HCT116 (cell line): Measurements from ENCODE around the gene CRADD.

ENCODE experiments used
- CEBPB ChIP-seq: IDR thresholded peaks from 2 replicates; pipeline ENCODE4 v1.6.1; 2012; ENCODE audit warnings: low read depth
- EZH2 ChIP-seq: fragments of 200-600 bp; sonication (generic); IDR thresholded peaks from 2 replicates; pipeline ENCODE4 v1.6.1; 2017; ENCODE audit warnings: antibody characterized with exemption, mixed run types
- FOSL1 ChIP-seq: IDR thresholded peaks from 2 replicates; pipeline ENCODE4 v1.6.1; 2012; ENCODE audit warnings: low read depth
- POLR2A ChIP-seq: IDR thresholded peaks from 2 replicates; pipeline ENCODE4 v1.7.0; 2011; ENCODE audit warnings: borderline replicate concordance; ENCODE audit not compliant: insufficient read depth, insufficient read length; ENCODE audit errors: extremely low read depth
- POLR2AphosphoS5 ChIP-seq: IDR thresholded peaks from 2 replicates; pipeline ENCODE4 v1.6.1; 2011; ENCODE audit warnings: mild to moderate bottlenecking, low read depth, low read length, moderate library complexity
- SIN3A ChIP-seq: IDR thresholded peaks from 2 replicates; pipeline ENCODE4 v1.6.1; 2012; ENCODE audit warnings: low read depth
- SP1 ChIP-seq: IDR thresholded peaks from 2 replicates; pipeline ENCODE4 v1.6.1; 2012; ENCODE audit warnings: low read depth
- SRF ChIP-seq: IDR thresholded peaks from 2 replicates; pipeline ENCODE4 v1.6.1; 2012; ENCODE audit warnings: low read depth
- YY1 ChIP-seq: IDR thresholded peaks from 2 replicates; pipeline ENCODE4 v1.6.1; 2011; ENCODE audit warnings: low read length, low read depth, moderate library complexity, mild to moderate bottlenecking; ENCODE audit not compliant: insufficient replicate concordance; ENCODE audit errors: extremely low read depth
- TF ChIP-seq, protein P1 (sequence below), 3 experiments: fragments of 200-600 bp in 1 of 3; sonication (generic) in 1 of 3; IDR thresholded peaks in 2 of 3; conservative IDR thresholded peaks in 1 of 3; 2 replicates each; pipeline ENCODE4 v1.5.1; 2012 to 2017; ENCODE audit warnings: low read depth in 2 of 3, low read length in 2 of 3, antibody characterized with exemption in 1 of 3, borderline replicate concordance in 1 of 3, control low read depth in 1 of 3, mild to moderate bottlenecking in 1 of 3, mixed read lengths in 1 of 3, mixed run types in 1 of 3, moderate library complexity in 1 of 3; ENCODE audit not compliant: insufficient read depth in 1 of 3
- TF ChIP-seq, protein P2 (sequence below): IDR thresholded peaks from 2 replicates; pipeline ENCODE4 v1.6.1; 2011; ENCODE audit warnings: mild to moderate bottlenecking, low read length, moderate library complexity; ENCODE audit not compliant: insufficient replicate concordance; ENCODE audit errors: extremely low read depth

DNA sequence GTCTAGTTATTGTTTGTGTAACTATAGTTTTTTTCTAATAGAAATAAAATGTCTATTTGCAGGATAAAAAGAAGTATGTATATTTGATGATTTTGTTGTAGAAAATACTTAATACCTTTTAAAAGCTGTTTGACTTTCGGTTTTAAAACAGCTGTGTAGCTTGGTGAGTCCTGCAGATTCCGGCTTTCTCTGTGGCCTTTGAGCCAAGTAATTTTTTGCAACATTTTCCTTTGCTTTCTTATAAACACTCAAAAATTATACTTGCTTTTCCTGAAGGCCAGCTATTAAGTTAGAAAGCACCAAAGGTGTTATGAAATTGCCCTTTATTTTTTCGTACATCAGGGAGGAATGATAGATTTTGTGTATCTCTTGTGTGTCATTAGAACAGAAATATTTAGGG, 63.6 kb downstream of the CRADD start:
- TF ChIP-seq EZH2 (no peak), CEBPB (no peak), POLR2AphosphoS5 (no peak), FOSL1 (no peak), POLR2A (no peak), SIN3A (no peak), SRF (no peak), SP1 (no peak), YY1 (no peak)
- TF ChIP-seq, protein P1, sequence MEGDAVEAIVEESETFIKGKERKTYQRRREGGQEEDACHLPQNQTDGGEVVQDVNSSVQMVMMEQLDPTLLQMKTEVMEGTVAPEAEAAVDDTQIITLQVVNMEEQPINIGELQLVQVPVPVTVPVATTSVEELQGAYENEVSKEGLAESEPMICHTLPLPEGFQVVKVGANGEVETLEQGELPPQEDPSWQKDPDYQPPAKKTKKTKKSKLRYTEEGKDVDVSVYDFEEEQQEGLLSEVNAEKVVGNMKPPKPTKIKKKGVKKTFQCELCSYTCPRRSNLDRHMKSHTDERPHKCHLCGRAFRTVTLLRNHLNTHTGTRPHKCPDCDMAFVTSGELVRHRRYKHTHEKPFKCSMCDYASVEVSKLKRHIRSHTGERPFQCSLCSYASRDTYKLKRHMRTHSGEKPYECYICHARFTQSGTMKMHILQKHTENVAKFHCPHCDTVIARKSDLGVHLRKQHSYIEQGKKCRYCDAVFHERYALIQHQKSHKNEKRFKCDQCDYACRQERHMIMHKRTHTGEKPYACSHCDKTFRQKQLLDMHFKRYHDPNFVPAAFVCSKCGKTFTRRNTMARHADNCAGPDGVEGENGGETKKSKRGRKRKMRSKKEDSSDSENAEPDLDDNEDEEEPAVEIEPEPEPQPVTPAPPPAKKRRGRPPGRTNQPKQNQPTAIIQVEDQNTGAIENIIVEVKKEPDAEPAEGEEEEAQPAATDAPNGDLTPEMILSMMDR (IDR thresholded peaks at IDR 0.05 in 2 of 3, conservative IDR thresholded peaks at IDR 0.05 in 1 of 3; ENCODE audit: borderline replicate concordance in 1 of 3, insufficient read depth in 1 of 3, low read depth in 2 of 3, low read length in 2 of 3): no peak
- TF ChIP-seq, protein P2, sequence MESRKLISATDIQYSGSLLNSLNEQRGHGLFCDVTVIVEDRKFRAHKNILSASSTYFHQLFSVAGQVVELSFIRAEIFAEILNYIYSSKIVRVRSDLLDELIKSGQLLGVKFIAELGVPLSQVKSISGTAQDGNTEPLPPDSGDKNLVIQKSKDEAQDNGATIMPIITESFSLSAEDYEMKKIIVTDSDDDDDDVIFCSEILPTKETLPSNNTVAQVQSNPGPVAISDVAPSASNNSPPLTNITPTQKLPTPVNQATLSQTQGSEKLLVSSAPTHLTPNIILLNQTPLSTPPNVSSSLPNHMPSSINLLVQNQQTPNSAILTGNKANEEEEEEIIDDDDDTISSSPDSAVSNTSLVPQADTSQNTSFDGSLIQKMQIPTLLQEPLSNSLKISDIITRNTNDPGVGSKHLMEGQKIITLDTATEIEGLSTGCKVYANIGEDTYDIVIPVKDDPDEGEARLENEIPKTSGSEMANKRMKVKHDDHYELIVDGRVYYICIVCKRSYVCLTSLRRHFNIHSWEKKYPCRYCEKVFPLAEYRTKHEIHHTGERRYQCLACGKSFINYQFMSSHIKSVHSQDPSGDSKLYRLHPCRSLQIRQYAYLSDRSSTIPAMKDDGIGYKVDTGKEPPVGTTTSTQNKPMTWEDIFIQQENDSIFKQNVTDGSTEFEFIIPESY: no peak
